Measurements from ENCODE around the gene NTM.

Gene NTM

GRCh38 chr11:131455843-131456704 is 85.7 kb downstream of the NTM start:
- no peak overlapping the region for H3K27ac ChIP-seq
- no peak for TF ChIP-seq CTCF (conservative IDR thresholded peaks at IDR 0.05)

GRCh38 chr11:131457163-131457562 is 86.7 kb downstream of the NTM start:
- no peak for TF ChIP-seq CTCF (conservative IDR thresholded peaks at IDR 0.05)
- H3K27ac ChIP-seq: no peak overlapping the region

- no peak overlapping the region for H3K27ac ChIP-seq
- TF ChIP-seq CTCF (conservative IDR thresholded peaks at IDR 0.05): no peak
These were observed 88.0 kb downstream of the NTM start for GRCh38 chr11:131458421-131458820.

DNA sequence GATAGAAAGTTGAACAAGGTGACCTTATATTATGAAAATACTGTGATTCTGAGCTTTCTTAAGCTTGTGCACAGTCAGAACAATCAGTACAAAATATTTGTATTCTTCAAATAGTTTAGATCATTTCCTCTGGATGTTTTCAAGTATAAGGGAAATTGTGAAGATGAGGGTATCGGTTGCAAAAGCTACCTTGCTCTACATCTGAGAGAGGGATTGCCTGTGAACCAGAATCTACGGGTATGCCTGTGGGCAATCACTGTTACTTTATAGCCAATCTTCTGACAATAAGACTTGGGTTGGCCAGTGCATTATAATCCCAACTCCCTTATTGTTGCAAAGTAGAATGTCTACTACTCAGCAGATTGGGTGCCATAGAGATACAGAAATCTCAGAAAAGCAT is 90.5 kb downstream of the NTM start:
- no peak overlapping the region for H3K27ac ChIP-seq
- TF ChIP-seq CTCF (conservative IDR thresholded peaks at IDR 0.05): no peak

GRCh38 chr11:131462622-131463021 is 92.2 kb downstream of the NTM start:
- TF ChIP-seq CTCF (conservative IDR thresholded peaks at IDR 0.05): no peak
- no peak overlapping the region for H3K27ac ChIP-seq

DNA sequence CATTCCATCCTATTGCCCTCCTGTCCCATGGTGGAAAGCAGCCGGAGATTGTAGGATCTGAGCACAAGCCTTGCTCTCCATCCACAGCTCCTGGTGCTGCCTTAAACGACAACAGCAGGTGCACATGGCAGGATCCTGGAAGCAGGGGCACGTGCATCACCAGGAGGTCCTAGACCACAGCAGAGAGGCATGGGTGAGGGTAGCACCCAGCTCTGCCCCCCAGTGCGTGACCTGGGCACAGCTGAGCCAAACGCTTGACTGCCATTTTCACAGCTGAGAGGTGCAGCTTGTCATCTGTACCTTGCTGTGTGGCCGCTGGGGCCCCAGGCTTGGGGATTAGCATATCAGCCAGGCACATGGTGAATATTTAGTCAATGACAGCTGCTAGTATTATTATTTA is 92.7 kb downstream of the NTM start:
- no peak overlapping the region for H3K27ac ChIP-seq
- no peak for TF ChIP-seq CTCF (conservative IDR thresholded peaks at IDR 0.05)

GRCh38 chr11:131463649-131464425 is 93.4 kb downstream of the NTM start:
- TF ChIP-seq CTCF (conservative IDR thresholded peaks at IDR 0.05): no peak
- no peak overlapping the region for H3K27ac ChIP-seq

Measured in VCaP (cell line).